ENCODE measurements around the gene TTLL12.
A peak's percentile ranks its signal among the peaks of the same experiment; 100 is the strongest.
"Not testable (repeated sequence)": the region's sequence is repeated elsewhere in the genome, so short reads cannot be mapped to it uniquely, and the experiment has no call there.

TTLL12 gene

DNA sequence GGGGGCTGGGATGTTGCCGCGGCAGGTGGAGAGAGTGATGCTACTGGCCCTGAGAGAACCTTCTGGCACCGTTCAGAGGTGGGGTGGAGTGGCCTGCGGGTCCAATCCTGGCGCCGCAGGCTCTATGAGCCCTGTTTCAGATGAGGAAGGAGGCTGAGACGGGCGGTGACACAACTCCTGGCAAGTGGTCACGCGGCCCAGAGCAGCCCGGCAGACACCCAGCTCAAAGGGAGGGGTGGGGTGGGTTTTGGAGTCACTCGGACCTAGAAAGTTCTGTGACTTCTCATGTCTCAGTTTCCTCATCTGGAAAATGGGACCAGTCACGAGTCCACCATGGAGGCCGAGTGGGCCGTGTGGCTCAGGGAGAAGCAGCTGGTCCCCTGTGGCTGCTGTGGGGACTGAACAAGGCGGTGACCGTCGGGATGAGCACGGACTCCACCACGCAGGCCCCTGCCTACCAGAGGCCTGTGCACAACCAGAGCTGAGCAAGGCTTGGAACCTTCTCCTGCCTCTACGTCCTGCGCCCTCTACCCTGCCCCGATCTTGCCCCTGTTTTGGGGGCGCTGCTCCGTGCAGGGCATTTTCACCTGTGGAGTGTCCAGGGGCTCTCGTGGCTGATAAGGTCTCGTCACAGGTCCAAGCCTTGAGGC is 31.9 kb downstream of the TTLL12 start:
- no peak for DNase-seq (ENCODE audit: low read depth in 2 of 2)

DNA sequence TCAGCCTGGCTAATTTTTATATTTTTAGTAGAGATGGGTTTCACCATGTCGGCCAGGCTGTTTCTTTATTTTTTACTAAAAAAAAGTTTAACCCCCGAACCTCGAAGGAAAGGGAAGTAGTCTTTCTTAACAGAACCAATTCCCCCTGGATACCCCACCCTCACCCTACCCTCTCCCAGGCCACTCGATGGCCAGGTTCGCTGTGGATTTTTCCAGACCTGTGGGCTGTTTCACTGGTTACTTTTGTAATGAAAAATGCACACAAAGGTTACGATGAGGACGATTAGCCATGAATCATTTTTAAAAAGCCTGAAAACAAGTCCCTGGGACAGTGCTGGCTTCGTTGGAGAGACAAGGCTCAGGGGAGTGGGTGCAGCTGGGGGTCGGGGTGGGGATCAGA is 33.0 kb downstream of the TTLL12 start:
- no peak for DNase-seq (ENCODE audit: low read depth in 2 of 2)

DNA sequence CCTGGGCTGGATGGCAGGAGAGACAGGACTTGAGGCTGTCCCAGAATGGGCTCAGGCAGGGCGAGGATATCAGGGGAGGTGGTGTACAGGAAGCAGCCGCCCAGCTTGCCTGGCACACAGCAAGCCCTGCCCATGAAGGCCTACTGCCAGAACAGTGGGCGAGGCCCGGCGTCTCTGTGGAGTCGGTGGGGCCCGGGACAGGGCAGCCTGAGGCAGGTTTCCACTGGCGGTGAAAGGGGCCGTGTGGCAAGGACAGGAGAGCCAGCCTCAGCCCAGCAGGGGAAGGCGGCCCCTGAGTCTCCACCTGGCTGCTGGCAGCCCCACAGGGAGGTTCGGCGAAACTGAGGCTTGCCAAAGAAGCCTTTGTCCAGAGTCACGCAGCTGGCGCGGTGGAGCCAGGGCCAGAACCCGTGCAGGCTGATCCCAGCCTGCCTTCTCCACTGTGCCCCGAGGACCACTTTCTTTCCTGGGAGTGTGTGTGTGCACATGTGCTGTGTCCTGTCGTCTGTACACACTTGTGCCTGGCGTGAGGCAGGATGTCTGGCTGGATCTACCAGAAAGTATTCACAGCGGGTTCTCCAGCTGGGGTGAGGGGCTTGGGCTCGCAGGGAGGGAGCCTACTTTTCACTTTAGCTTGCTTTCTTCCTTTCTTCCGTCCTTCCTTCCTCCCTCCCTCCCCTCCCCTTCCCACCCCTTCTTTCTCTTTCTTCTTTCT is 34.4 kb downstream of the TTLL12 start:
- no peak for DNase-seq (ENCODE audit: low read depth in 2 of 2)

DNA sequence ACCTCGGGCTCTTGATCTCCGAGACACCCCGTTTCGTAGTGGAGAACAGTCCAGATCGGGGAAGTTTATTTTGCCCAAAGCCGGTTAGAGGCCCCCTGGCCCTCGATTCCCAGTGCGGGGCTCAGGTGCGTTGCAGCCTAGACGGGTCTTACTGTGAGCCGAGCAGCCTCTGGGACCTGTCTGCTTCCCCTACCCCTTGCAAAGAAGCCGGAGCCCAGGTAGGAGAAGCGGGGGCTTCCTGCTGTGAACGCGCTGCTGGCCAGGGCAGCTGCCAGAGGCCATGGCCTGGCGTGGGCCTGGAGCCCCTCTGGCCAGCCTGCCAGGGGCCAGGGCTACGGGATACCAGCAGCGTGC is 35.0 kb downstream of the TTLL12 start:
- no peak for DNase-seq (ENCODE audit: low read depth in 2 of 2)

DNA sequence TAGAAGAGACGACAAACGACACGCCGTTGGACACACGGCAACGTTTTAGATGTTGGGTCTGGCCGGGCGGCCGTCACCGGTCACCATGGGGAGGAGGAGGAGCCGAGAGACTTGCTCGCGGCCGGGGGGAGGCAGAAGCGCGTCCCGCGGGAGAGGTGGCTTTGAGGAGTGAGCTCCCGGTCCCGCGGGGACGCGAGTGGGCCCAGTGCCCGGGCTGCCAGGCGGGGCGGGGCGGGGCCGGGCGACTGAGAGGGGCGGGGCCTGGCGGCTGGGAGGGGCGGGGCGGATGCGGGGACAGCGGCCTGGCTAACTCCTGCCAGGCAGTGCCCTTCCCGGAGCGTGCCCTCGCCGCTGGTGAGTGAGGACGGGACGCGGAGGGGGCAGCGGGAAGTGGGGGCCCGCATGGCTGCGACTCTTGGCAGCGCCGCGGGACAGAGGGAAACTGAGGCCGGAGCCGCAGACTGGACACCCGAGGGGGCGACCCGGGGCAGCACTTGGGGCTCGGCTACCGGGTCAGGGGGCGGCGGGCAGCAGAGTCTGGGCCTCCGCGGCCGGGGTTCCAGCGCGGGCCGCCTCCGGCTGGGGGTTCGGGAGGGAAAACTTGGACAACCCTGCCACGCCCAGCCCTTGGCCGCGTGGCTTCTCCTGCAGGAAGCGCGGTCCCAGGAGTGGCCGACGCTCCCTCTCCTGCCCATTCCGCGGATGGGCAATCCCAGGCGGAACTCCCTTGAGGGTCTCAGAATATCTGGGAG is 35.5 kb downstream of the TTLL12 start, which contains the start of gene TSPO:
TSS of gene TSPO (plus strand) at position 309 of the 752 bp plus-strand sequence. CDS start 7,680 bp downstream, outside the sequence.
- DNase-seq (ENCODE audit: low read depth in 2 of 2): no peak

- no peak for DNase-seq (ENCODE audit: low read depth in 2 of 2)
Observed at GRCh38 chr22:43150731-43151206, 36.2 kb downstream of the TTLL12 start.

DNA sequence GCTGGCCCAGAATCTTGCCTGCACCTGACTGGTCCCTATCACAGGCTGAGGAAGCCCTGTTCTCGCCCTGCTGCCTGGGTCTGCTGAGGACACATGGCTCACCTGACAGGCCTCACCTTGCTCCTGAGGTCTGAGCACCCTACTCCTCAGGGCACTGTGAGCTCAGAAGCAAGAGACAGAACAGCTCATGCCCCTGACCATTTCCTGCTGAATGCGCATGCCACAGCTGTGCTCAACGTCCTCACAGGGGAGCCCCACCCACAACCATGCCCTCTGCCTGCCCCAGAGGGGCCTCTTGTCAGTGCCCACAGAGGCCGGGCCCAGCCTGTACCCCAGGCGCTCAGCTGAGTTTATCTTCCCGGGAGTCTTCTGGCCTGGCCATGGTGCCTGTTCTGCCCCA is 38.4 kb downstream of the TTLL12 start:
- DNase-seq (ENCODE audit: low read depth in 2 of 2): no peak

- DNase-seq (ENCODE audit: low read depth in 2 of 2): no peak
Observed at GRCh38 chr22:43147821-43148220, 39.1 kb downstream of the TTLL12 start.

DNA sequence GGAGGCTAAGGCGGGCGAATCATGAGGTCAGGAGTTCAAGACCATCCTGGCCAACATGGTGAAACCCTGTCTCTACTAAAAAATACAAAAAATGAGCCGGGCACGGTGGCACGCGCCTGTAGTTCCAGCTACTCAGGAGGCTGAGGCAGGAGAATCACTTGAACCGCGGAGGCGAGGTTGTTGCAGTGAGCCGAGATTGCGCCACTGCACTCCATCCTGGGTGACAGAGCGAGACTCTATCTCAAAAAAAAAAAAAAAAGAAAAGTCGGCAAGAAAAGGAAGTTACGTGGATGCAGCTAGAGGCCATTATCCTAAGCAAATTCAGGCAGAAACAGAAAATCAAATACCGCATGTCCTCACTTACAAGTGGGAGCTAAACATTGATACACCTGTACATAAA is 40.6 kb downstream of the TTLL12 start:
- DNase-seq (ENCODE audit: low read depth in 2 of 2): not testable (repeated sequence)

DNA sequence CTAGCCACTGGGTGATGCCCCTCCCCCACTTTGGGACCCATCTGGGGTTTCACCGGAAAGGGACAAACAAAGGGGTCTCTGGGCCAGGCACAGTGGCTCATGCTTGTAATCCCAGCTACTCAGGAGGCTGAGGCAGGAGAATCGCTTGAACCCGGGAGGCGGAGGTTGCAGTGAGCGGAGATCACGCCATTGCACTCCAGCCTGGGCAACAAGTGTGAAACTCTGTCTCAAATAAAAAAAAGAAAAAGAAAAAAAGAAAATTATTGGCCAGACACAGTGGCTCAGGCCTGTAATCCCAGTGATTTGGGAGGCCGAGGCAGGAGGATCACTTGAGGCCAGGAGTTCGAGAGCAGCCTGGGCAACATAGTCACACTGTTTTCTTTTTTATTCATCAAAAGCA is 41.6 kb downstream of the TTLL12 start:
- not testable (repeated sequence) for DNase-seq (ENCODE audit: low read depth in 2 of 2)

DNA sequence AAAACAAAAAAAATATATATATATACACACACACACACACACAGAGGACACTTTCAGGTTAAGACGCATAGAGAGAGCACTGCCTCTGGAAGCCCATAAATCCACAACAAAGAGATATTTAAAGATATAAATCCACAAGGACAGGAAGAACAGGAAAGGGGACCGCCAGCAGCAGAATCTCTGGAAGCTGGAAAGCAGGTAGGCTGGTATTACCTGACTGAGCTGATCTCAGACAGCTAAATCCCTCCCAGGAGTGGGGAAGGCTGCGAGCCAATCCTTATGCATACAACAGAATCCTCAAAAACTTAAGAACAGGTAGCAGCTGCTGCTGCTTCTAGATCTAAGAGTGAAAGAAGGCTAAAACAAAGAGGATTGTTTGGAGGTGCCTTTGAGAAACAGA is 42.0 kb downstream of the TTLL12 start:
- DNase-seq (ENCODE audit: low read depth in 2 of 2): no peak

- DNase-seq (ENCODE audit: low read depth in 2 of 2): peak; percentile 27 to 35
Observed at GRCh38 chr22:43142880-43143562, 43.9 kb downstream of the TTLL12 start, which contains the start of gene MCAT. MCAT (minus strand) TSS chr22:43143398; CDS start chr22:43143348, 50 bp downstream.

- DNase-seq (ENCODE audit: low read depth in 2 of 2): no peak
Observed at GRCh38 chr22:43136801-43137200, 50.1 kb downstream of the TTLL12 start.

DNA sequence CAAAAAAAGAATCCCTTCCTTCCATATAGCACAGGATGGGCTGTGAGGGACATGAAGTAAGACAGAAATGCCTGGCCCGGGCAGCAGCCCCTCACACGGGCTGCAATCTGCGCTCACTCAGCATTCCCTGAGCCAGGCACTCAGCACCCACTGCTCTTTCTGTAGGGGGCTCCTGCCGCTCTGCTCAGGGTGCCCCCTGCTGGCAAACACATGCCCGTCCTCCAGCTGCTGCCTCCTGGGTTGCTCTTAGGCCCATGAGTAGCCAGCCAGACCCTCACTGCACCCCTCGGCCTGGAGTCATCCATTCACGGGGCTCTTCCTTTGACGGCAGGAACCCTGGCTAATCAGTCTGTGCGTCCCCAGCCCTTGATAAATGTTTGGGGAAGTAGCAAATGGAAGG is 50.7 kb downstream of the TTLL12 start:
- DNase-seq (ENCODE audit: low read depth in 2 of 2): no peak

DNA sequence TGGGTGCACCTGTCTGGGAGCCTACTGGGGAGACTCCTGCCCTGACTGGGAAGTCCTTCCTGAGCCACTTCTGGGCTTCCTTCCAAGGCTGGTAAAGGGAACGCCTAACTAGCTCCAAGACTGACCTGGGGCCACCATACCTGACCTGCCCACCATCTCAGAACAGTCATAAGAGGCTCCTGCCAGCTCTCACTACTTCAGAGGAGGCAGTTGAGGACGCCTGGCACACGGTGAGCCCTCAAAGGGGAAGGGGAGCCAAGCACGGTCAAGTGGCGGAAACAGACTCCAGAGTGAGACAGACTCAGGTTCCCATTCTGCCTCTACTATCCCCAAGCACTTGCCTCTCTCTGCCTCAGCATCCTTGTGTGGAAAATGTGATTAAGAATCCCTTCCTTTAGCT is 51.4 kb downstream of the TTLL12 start:
- no peak for DNase-seq (ENCODE audit: low read depth in 2 of 2)

DNA sequence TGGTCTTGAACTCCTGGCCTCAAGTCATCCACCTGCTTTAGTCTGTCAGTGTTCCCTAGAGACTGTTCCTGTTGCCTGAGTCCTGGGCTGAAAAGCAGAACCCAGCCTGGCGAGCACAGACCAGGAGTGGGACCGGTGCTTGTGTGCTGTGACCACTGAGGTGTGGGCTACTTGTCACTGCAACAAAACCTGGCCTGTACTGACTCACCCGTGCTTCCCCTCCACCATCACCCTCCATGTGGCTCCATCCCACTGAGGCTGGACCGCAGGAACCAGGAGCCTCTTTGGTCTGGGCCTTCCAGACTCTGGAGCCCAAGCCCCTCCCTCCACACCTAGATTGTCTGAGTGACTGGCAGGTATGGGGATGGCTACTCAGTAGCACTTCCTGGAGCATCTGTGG is 52.4 kb downstream of the TTLL12 start:
- DNase-seq (ENCODE audit: low read depth in 2 of 2): no peak

DNA sequence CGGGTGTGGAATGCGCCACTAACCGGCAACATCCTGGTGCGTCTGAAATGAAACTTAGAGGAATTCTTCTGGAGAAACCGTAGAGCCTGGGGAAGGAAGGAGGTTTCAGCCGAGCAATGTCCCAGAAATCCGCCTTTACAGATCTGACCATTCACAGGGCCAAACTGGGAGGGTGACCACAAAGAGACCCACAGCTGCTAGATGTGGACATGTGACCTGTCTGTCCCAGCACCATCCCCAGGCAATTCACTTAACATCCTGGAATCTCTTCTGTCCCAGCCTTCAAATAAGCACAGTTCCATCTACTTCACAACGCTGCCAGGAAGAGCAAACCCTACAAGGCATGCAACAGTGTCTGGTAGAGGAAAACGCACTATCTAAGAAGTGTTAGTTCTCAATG is 53.5 kb downstream of the TTLL12 start:
- no peak for DNase-seq (ENCODE audit: low read depth in 2 of 2)

DNA sequence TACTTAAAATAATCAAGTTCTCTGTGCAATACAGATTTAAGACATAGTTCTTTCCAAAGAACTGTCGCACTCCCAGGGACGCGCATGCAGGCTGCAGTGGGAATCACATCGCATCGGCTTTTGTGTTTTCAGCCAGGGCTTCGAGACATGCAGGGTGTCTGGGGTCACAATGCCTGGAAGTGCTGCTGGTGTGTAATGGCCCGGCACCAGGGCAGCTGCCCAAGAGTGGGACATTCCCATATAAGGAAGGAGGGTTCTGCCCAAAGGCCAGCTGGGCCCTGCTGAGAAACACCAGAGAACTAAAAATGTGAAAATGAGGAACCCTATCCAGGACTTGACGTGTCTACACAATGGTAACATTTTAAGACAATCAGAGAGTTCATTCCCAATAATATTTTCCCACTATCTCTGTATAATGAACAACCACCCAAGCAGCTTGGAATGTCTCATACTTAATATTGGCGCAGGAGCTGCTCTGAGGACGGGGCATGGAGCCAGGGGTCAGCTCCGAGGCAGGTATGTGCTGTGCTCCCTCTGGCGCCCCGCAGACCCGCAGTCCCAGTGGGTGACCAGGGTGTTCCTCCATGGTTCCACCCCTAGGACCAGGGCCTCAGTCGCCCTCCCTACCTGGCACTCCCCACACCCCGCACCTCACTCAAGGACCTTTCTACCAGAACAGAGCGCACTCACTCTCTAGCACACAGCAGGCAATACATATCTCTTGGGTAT is 55.0 kb downstream of the TTLL12 start:
- no peak for DNase-seq (ENCODE audit: low read depth in 2 of 2)

- no peak for DNase-seq (ENCODE audit: low read depth in 2 of 2)
Observed at GRCh38 chr22:43129426-43130425, 57.2 kb downstream of the TTLL12 start.

DNA sequence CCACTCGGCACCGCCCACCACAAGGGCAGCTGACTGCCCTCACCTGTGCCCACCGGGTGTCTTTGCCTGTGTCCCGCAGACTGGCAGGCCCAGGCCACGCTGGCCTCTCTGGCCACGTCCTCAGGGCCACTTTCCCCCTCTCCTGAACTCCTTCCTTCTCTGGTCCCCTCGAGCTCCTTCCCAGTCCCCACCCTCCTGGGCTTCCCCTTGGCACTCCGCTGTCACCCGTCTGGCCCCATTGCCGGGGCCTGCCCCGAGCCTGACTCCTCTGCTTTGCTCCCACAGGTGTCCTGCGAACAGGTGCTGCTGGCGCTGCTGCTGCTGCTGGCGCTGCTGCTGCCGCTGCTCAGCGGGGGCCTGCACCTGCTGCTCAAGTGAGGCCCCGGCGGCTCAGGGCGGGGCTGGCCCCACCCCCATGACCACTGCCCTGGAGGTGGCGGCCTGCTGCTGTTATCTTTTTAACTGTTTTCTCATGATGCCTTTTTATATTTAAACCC is 58.0 kb downstream of the TTLL12 start:
- no peak for DNase-seq (ENCODE audit: low read depth in 2 of 2)

All from fibroblast of skin of left quadriceps (primary cell).